ENCODE measurements around the gene SCUBE1.

SCUBE1 gene

DNA sequence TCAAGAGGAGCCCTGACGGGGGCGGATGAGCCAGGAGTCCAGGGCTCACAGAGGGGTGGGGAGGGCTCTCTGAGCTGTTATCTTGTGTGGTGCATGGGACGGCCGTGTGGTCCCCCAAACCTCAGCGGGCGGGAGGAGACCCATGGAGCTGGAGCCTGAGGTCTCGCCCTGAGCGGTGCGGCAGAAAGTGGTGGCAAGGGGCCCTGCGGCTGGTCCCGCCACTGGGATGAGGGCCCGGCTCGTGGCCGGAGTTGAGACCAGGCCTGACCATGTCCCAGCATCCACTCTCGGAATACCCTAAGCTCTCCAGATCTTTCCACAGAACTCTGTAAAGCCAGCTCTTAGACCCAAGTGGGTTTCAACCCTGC, 133.7 kb downstream of the SCUBE1 start:
- DNase-seq: no peak

DNA sequence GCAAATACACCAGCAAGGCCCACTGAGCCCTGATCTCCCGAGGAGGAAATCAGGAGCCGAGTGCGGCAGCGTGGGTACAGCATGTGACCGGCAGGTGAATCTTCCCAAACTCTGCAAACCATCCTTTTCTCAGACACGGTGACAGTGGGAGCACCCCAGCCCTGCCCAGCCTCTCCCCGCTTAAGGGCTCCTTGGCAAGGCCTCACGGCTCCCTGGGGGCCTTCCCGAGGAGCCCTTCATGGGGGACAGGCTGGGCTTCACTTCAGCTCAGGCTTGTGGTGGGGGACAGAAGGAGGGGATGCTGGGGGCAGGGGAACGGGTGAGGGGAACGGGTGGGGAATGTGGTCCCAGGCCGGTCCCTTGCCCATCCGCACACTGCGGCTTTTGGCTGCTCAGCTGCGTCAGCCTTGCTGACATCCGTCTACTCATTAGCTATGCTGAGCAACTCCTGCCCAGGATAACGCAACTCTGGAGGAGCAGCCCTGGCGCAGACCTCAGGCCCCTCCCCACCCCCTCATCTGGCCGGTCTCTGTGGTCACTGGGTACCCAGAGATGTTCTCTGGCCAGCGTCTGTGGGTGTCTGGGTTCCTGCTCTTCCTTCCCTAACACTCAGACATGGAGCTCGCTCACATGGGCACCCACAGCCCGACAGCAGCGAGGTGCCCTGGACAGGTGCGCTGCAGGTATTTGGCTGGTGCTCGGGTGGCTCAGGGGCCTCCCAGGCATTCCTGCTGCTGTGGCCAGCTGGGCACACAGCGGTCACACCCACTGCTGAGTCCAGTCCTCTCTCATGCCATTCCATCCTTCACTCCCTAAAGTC, 134.3 kb downstream of the SCUBE1 start:
- no peak for DNase-seq

DNA sequence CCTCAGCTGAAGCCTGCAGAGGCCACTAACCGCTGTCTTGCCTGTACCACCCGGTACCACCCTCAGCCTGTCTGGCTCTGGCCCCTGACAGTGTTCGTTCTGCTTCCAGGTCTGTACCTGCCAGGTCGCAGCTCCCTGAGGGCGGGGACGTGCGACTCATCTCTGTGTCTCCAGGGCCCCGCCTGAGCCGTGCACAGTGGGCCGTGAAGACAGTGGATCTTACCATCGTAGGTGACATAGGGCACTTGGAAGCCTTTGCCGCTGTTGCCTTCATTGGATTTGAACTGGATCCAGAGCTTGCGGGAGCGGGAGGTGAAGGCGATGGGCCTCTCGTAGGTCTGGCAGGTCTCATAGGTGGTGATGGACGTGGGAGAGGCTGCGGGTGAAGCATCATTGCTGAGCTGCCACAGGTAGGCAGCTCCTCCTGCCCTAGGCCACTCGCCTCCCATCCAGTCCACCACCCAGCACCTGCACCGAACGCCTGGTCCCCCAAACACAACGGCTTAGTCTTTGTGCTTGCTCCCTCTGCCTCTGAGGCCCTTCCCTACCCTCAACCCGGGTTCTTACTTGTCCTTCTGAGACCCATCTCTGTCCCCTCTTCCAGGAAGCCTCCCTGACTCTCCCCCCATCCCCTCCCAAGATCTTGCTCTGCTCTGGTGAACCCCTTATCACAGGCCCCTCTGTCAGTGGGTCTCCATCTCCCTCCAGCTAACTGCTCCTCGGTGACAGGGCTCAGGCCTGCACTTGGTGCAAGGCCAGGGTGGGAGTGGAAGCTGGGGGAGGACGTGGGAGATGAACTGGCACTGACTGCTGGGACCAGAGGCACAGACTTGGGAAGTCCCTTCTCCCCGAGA, 135.1 kb downstream of the SCUBE1 start:
- no peak for DNase-seq

DNA sequence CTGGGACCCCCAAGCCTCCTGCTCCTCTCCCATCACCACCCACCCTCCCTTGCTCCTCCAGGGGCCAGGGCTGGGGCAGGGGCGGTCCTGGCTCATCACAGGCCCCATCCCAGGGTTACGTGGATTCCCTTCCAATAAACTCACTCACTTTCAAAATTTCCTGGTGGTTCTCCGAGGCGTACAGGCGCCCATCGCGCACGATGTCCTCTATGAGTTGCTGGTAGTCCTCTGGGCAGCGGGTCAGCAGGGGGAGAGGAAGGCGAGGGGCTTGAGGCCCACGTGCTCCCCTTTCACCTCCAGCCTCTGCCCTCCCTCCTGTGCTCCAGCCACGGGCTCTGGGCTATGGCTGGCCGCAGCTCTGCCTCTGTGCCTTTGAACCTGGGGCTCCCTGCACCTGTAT, 135.8 kb downstream of the SCUBE1 start:
- DNase-seq: no peak

DNA sequence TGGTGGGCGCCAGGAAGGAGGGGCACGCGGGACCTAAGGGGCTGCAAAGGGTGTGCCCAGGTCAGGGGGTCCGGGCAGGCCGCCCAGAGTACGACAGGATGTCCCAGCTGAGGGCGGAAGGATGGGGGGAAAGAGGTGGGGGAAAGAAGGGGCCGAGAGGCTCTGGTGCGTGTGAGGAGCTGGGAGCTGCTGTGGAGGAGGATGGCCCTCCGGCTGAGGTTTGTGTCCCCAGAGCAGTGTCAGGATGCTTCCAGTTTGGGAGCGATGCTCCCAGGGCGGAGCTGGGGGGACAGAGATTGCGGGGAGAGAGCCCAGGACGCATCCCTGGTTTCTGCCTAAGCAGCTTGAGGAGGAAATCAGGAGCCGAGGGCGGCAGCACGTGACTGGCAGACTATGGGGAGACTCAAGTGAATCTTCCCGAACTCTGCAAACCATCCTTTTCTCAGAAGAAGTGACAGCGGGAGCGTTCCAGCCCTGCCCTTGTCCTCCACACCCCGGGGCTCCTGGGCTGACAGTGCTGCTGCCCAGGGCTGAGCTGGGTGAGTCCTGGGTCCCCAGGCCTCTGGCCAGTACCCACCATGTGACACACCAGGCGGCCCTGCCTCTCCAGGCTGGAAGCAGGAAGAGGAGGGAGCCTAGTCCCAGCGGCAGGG, 136.5 kb downstream of the SCUBE1 start:
- DNase-seq: no peak

DNA sequence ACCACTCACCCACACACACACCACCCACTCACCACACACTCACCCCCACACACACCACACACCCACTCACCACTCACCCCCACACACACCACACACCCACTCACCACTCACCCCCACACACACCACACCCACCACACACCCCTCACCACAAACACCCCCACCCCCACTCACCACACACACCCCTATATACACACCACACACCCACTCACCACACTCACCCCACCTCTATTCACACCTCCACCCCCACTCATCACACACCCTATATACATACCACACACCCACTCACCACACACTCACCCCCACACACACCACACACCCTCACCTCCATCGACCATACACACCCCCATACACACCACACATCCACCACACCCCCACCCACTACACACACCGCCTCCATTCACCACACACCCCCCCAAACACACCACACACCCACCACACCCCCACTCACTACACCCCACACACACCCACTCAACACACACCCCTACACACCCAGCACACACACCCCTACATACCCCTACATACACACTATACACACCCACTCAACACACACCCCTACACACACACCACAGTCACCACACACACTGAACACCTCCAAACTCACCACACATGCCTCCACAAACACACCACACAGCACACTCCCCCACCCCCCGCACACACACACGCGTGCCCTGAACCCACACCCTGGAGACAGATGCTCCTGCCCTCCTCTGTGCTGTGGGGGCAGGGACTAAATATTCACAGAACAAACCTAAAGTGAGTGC, 137.2 kb downstream of the SCUBE1 start:
- DNase-seq: no peak

DNA sequence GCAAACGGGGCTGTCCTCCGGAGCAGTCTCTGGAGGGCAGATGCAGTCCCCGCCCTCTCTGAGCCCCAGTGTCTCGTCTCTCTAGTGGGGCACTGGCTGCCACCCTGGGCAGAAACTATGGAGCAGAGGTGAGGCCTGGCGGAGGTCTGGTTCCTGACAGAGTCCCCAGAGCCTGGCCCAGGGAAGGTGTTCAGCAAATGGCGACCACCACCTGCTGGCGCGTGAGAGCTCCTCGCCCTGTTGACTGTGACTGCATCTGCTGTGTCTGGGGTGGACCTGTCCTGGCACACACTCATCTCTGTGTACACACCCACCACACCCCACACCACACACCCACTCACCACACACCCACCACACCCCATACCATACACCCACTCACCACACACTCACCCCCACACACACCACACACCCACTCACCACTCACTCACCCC, 137.9 kb downstream of the SCUBE1 start:
- DNase-seq: no peak

DNA sequence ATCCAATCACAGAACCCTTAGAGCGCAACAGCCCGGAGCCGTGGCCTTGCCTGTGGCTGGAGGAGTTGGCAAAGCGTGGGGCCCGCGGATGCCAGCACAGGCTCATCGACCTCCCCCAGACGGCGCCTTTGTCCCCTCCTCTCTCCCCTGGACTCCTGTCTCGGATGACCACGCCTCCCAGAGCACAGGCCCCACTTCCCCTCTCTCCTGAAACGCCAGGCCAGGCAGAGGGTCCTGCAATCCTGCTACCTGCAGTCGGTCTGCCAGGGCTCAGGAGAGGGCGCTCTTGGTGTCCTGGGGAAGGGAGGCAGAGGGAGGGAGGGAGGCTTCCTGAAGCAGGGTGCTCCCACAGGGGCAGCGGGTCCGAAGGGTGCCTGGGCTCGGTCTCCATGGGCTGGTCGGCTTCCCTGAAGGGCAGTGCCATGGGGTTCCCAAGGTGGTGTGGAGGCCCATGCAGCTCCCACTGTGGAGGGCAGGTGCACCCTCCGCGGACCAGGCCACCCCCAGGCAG, 139.6 kb downstream of the SCUBE1 start:
- no peak for DNase-seq

DNA sequence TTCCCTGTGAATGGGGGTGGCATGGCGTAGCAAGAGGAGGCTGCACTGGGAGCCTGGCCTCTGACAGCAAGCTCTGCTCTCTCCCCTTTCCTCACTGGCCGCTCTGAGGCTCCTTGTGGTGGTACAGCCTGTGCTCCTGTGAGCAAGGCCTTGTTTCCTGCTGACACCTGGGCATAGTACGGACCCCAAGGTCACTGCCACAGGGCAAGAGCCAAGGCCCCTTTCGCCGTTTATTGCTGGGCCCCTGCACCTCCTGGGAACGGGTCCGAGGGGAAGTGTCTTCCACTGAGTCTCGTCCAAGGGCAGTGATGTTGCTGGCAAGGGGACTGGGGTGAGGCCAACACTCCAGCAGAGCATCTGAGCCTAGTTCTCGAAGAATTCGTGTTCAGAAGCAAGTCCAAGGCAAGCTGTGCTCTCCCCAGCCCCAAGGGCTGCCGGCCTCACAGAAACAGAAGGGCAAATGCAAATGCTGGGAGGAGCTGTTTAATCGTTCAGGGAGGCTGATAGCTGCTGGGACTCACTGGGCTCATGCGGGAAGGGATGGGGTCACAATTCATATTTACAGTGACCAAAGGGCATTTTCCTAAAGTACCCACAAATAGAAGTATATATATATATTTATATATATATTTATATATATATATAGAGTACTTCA, 140.3 kb downstream of the SCUBE1 start:
- no peak for DNase-seq

DNA sequence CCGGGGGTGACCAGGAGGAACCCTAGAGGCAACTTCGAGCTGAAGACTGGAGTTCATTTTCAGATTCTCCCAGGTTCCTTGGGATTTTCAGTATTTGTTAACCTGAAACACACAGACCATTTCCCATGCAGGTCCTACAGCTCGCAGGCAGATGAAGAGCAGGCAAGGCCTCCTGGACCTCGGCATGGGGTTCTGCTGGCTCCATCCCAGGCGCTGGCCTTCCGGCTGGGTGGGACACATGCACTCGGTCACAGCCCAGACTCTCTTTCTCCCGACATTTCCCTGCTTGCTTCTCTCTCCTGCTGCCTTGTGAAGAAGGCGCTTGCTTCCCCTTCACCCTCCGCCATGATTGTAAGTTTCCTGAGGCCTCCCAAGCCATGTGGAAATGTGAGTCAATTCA, 140.8 kb downstream of the SCUBE1 start:
- no peak for DNase-seq

DNA sequence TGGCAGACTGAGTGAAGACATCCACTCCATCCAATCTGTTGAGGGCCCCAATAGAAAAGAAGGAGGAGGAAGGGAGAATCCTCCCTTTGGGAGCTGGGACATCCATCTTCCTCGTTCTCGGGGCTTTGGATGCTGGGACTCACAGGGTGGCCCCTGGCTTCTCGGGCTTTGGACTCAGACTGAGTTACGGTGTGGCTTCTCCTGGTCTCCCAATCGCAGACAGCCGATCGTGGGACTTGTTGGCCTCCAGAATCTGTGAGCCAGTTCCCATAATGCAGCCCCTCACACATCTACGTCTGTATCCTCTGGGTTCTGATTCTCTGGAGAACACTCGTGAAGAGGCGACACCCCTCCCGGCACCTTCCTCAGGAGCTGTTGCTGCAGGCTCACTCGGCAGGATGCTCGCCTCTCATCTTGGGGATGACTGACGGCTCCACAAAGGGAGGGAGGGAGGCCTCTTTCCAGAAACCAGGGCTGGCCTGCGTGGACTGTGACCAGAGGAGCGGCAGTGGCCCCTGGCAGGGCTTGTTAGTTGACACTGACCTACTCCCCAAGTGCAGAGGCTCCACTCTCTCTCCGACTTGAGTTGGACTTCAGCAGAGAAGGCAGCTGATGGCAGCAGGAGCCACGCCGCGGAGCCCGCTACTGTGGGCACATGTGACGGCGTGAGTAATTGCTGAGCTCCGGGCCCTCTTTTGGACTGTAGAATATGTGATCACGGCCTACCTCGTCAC, 141.5 kb downstream of the SCUBE1 start:
- no peak for DNase-seq

DNA sequence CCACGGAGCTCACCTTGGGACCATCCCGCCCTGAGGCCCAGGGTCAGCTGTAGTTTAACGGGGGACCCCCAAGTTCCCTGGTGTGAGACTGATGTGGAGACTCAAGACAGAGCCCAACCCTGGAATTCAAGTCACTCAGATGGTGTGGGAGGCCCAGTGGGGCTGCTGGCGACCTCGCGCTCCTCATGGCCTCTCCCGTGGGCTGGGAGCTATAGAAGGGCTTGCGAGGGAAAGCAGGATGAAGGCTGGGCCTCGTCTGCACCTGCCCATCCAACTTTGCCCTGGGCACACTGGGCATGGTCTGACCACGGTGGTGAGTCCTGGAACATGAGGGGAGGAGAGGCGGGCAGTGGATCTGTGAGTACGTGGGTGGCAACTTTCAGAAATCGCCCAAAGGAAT, 142.6 kb downstream of the SCUBE1 start:
- DNase-seq: no peak

DNA sequence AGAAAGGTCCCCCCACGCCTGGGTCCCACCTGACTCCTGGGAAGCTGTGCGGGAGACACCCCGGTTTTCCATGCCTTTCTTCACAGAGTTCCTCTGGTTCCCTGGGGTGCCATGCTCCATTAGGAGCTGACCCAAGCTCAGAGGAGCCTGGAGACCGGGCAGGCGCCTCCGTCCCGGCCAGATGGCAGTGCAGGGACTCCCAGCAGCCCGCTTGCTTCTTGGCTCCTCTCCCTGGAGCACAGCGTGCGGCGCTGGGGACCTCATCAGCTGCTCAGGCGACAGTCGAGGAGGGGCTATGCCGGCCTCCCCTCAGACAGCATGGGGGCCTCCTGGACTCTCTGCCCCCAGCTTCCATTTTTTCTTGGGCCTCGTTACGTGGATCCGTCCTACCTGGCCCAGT, 143.1 kb downstream of the SCUBE1 start:
- DNase-seq: no peak

DNA sequence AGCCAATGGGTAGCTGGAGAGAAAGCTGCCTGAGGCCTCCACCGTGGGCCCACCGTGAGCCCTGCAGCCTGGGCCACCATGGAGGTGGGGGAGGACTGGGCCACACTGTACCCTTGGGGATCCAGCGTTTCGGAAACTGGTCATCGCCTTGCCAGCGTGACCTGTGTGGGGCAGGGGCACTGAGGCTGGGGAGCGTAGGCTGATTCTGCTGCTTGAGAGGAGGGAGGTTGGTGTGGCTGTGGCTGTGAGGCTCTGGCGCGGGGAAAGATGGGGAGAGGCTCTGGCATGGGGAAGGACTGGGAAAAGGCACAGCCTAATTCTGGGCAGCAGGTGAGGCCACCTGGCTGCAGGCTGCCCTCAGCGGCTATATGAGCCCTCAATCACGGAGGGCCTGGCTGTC, 143.6 kb downstream of the SCUBE1 start:
- DNase-seq: no peak

DNA sequence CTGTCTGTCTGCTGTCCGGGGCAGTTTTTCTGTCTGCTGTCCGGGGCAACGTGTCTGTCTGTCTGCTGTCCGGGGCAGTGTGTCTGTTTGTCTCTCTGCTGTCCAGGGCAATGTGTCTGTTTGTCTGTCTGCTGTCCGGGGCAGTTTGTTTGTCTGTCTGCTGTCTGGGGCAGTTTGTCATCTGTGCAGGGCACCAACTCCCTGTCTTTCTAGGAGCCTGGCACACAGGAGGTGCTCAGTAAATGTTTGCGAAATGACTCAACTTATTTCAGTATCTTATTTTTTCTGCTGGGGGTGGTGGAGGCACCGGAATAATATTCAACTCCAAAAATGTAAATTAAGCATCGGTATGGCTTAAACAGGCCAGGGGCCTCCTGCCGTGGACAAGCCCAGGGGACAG, 144.2 kb downstream of the SCUBE1 start:
- no peak for DNase-seq

DNA sequence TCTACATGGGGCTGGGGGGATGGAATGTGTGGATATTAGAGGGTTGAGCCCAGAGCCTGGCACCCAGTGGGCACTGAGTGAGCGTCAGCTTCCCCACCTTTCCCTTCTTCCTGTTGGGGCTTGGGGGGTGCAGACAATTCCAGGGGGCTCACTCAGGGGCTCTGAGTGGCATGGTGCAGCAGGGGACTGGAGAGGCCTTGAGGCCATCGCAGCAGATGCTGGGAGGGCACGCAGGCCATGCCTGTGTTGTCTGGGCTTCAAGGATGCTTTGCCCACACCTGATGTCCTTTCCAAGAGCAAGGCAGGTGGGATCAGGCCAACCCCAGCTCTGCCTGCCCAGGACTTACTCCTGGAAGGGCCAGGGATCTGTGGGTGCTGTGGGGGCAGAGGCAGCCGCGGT, 145.0 kb downstream of the SCUBE1 start:
- DNase-seq: no peak

DNA sequence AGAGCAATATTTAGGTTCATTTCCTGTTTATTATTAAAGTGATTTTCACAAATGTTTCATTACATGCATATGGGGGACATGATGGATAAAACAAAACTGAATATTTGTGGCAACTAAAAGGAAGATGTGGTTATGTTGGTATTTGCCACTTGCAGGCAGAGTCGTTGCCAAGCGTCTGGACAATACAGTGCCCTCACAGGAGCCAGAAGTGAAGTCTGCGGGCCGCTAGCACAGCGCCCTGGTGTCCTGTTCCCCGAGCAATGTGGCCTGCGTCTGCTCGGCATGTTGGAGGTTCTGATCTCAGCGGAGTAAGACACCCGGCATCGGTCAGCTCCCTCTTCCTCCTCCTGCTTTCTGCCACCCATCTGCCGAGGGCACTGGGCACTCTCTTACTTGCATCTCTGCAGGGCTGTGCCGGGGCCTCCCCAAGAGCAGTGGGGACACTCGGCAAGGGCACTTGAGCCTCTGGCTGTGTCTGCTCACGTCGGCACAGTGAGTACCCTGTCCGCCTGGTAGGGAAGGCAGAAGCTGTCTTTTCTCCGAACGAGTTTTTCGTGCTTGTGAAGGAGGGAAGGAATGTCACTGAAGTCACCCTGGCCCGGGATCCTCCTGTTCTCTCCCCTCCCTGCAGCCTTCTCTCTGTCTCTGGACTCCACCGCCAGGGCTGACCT, 145.8 kb downstream of the SCUBE1 start:
- DNase-seq: no peak

DNA sequence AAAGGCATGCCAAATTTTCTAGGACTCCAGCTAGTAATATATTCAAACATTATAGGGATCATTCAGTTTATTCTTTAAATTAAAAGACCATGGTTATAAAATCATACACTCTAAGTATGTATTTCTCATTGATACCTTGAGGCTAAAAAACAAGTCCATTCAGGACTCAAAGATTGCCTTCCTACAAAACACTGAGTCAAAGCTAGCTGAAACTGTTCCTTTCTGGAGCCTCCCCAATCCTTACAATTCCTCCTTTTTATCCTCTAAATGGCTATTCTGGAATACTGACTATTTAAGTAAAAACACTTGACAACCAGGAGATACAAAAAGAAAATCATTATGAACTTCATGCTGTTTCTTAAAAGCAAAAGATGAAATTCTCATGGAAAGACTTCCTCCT, 151.3 kb downstream of the SCUBE1 start:
- no peak for DNase-seq

DNA sequence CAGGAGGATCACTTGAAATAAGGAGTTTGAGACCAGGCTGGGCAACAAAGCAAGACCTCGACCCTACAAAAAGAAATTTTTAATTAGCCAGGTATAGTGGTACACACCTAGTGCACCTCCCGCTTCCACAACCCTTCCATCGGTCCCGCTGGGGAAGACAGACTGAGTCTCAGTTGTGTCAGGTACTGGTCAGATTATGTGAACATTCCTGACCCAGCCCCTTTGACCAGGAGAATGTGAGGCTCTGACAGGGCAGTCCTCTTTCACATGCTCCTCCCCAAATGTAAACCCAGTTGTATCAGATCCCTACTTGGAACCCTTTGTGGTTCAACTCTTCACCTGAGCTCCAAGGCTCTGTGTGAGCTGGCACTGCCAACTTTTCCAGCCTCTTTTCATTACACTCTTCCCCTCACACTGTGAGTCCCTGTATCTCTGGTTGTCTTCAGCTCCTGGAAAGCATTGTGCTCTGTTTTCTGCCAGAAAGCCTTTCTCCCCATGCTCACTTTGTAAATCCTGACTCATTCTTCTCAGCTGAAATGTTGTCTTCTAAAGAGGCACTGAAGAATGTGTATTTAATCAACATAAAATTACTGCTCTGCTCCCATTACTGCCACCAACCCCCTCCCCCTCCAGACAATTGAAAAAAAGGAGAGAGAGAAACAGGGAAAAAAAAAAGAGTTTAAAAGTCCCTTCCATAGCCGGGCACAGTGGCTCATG, 154.2 kb downstream of the SCUBE1 start:
- no peak for DNase-seq
